Measurements from ENCODE around the gene PRKAG2. TPM values are rescaled to one million over a fixed set of nuclear protein-coding genes. Genes with fewer than 3 reads are reported as not detected.

The PRKAG2 gene
- total and polyA plus RNA-seq, 2 of the 8 experiments (the other 6 are each of a cell fraction or from before 2014, with no cell fraction given): 7.5 to 18.1 TPM

- TF ChIP-seq, protein P1, sequence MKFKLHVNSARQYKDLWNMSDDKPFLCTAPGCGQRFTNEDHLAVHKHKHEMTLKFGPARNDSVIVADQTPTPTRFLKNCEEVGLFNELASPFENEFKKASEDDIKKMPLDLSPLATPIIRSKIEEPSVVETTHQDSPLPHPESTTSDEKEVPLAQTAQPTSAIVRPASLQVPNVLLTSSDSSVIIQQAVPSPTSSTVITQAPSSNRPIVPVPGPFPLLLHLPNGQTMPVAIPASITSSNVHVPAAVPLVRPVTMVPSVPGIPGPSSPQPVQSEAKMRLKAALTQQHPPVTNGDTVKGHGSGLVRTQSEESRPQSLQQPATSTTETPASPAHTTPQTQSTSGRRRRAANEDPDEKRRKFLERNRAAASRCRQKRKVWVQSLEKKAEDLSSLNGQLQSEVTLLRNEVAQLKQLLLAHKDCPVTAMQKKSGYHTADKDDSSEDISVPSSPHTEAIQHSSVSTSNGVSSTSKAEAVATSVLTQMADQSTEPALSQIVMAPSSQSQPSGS (IDR thresholded peaks at IDR 0.05; ENCODE audit: low read length): no peak
- no peak for TF ChIP-seq CHD2 (IDR thresholded peaks at IDR 0.05; ENCODE audit: low read length)
- TF ChIP-seq CEBPB (IDR thresholded peaks at IDR 0.05; ENCODE audit: low read depth, low read length): no peak
- TF ChIP-seq GTF2F1 (IDR thresholded peaks at IDR 0.05; ENCODE audit: borderline replicate concordance, low read depth, low read length): no peak
- TF ChIP-seq JUN (IDR thresholded peaks at IDR 0.05; ENCODE audit: low read depth, low read length): no peak
These were observed 46.4 kb upstream of the PRKAG2 start (continued) for GRCh38 chr7:151923097-151923876.

Measured in H1 (cell line).